Stimulated activated naive CD4-positive, alpha-beta T cell treated with Interleukin-2 at 50 U/mL for 16 hours (primary cell): ENCODE data around the gene ATP9B.

Experiments
- DNase-seq: peaks from one replicate; lab custom pipeline; 2025; lab: John Stamatoyannopoulos, UW

ATP9B gene

GRCh38 chr18:79197531-79197930 is 128.3 kb downstream of the ATP9B start:
- DNase-seq = no peak

GRCh38 chr18:79199691-79200374 is 130.6 kb downstream of the ATP9B start:
- DNase-seq = no peak

GRCh38 chr18:79200546-79201268 is 131.5 kb downstream of the ATP9B start:
- peak; percentile 7 for DNase-seq

DNA sequence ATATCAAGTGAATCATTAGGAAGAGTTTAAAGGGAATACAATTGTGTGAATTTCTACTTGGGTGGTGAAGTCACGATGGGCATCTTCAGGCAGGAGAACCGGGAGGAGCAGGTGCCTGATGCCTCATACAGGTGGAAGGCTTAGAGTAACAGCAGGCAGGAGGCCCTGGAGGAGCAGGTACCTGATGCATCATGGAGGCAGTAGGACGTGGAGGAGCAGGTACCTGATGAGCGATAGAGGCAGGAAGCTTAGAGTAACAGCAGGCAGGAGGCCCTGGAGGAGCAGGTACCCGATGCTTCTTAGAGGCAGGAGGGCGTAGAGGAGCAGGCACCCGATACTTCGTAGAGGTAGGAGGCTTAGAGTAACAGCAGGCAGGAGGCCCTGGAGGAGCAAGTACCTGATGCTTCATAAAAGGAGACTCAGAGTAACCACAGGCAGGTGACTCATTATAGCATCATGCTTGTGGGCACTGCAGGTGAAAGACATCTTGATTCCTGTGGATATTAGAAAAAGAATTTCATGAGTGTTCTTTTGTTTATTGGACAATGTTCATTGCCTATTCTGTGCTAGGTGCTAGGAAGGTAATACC is 133.9 kb downstream of the ATP9B start:
- DNase-seq = peak; percentile 18

DNA sequence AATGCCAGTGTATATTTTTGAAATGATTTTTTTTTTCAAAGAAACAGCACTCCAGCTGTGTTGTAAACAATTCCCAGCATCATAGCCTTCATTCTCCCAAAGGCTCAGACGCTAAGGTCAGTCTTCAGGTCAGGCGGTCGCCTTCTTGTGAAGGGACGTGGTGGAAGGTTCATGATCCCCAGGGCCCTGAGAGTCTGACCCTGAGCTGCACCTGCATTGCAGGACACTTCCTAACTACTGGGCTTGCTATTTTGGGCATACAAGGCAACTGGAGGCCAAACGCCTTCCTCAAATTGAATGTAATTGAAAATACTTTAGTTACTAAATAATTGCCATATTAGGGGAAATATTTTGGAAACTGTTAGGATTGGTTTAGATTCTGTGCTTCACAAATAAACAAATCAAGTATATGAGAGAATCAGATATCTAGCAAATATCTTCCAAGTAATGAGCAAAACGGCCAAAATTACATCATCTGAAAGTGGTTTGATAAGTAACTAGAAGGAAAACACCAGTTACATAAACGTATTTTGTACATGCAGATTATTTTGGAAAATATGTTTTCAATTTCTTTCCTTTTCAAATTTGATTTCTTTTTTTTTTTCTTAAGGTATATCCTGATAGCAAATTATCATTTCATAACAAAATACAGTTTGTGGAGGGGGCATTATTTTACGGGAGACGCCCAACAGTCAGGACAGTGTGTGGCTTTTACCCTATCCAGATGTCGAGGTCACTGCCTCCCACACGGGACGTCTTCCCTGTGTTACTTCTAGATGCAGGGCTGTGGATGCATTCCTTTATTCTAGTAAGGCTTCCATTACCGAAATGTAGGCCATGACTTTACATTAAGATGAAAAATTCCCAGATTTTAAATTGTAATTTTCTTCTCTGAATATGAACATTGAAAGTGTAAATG is 136.0 kb downstream of the ATP9B start:
- no peak for DNase-seq

DNA sequence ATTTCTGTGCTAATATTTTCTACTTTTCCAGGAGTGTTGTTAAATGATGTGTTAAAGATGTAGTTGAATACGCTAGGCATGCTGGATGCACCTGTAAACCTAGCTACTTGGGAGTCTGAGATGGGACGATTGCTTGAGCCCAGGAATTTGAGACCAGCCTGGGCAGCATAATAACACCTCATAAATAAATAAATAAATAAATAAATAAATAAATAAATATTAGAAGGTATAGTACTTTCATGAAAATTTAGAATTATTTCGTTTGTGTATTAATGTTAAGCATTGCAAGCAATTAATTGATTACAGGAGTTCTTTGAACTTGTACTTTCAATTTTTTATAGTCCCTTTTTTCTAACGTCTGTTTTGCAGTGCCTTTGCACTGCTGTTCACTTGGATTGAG is 137.2 kb downstream of the ATP9B start:
- DNase-seq = no peak

- DNase-seq = no peak
These were observed 139.7 kb downstream of the ATP9B start for GRCh38 chr18:79208906-79209305.

- no peak for DNase-seq
These were observed 141.1 kb downstream of the ATP9B start for GRCh38 chr18:79210002-79210910.

GRCh38 chr18:79211844-79212243 is 142.7 kb downstream of the ATP9B start:
- DNase-seq = no peak

DNA sequence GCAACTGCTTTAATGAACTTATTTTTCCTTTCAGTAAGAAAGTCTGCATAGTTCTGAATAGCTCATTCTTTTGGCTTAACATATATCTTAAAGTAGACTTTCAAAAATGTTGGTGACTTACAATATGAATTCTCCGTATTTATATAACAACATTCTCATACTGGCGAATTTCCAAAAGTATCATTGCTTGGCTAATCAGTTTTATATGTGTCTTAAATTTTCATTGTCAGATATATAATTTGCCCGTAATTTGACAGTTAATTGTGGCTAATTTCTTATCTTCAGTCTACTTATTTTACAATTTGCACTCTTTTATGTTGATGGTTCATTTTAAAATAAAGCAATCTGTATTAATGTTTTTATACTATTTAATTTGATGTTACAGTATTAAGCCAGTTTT is 144.9 kb downstream of the ATP9B start:
- DNase-seq = no peak

DNA sequence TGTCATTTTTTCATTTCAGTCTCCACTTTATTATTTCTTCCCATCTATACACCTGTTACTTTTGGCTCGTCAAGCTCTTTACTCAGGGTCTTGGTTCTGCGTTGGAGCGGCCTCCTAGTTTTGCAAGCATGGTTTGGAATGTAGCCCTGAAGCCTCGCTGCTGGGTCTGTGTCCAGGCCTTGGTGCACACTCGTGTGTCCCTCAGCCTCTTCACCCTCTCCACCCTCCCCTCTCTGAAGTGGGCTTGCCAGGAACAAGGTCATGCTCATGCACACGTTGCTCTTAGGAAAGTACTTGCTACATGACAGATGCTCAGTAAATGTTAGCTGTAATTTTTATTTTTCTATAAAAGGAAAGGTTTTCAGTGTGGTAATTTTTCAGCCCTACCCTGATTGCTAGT is 147.0 kb downstream of the ATP9B start:
- DNase-seq = no peak

DNA sequence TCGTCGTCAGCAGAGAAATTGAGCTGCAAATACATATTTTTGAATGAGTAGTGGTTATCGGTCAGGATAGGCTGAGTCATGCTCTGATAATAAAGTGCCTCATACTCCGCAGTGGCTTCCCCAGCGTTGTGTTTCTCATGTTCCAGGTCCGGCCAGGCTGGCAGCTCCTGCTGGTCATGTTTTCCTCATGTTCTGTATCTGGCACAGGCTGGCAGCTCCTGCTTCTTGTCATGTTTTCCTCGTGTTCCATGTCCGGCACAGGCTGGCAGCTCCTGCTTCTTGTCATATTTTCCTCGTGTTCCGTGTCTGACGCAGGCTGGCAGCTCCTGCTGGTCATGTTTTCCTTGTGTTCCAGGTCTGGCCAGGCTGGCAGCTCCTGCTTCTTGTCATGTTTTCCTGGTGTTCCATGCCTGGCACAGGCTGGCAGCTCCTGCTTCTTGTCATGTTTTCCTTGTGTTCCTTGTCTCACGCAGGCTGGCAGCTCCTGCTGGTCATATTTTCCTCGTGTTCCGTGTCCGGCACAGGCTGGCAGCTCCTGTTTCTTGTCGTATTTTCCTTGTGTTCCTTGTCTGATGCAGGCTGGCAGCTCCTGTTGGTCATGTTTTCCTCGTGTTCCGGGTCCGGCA is 148.9 kb downstream of the ATP9B start:
- no peak for DNase-seq

DNA sequence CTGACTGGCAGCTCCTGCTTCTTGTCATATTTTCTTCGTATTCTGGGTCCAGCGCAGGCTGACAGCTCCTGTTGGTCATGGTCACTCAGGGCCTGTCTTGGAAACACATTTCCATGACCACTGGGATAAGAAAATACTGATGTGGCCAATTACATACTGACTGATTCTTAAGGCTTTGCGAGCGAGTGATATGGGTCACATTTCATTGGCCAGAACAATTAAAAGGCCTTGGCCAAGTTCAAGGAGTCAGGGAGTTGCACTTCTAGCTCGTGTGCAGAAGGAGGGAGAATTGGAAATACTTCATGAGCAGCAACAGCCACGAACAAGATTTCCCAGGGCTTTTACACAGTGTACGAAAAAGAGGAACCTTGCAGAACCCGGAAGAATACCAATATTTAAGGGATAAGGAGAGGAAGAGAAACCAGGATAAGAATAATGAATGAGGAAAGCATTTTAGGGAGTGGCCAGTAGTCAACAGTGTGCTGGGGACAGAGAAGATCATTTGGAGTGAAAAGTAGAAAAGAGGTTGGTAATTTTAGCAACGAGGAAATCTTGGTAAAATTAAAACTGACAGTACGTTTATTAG is 149.5 kb downstream of the ATP9B start:
- no peak for DNase-seq

- DNase-seq = no peak
These were observed 151.9 kb downstream of the ATP9B start for GRCh38 chr18:79221136-79221535.

DNA sequence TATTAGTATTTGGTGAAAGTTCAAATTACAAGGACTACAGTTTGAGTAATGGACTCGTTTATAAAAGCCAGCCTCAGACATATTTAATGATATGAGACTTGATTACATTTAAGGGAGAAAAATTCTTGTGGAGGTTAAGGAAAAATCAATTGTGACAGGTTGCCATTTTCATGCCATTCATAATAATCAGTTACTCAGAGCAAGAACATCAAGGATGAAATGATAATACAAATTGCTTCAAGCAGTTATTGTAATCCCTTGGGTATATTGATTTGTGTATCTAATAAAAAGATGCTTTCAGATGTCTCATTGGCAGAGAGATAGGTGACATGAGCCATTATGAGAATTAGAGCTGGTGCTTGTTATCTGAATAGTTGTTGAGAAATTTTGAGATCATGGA is 153.6 kb downstream of the ATP9B start:
- DNase-seq = no peak

- no peak for DNase-seq
These were observed 154.2 kb downstream of the ATP9B start for GRCh38 chr18:79223431-79223830.

DNA sequence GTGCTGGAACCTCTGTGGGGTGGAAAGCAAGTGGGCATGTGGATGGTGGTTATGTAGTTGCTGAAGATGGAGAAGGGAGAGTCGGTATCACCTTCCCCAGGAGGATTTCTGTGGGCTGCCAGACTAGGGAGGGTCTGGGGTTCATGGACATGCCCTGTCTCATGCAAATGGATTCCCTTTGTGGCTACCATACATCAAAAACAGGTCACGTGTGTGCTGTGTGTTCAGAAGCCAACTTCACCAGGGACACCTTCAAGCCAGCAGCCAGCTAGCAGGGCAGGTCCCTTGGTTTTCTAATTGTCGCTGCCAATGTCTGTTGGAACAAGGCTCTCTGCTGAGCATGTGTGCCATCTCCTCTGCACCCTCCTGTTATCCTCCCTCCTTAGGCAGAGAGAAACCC is 155.2 kb downstream of the ATP9B start:
- no peak for DNase-seq

DNA sequence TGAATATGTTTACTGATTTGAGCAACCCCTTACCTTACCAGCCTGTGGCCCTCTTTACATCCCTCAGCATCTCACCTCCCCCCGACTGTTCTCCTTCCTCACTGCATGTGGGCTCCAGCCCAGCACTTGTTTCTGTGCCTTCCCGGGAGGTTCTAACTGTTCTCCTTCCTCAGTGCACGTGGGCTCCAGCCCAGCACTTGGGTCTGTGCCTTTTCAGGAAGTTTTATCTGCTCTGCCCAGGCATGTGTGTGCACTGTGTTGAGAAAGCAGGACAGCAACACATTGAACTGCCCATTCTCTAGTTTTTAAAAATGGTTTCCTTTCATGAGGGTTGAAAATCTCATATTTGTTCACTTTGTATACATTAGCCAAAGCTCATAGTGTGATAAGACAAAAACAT is 158.4 kb downstream of the ATP9B start:
- no peak for DNase-seq

GRCh38 chr18:79229431-79229830 is 160.2 kb downstream of the ATP9B start:
- DNase-seq = no peak

GRCh38 chr18:79234438-79234837 is 165.2 kb downstream of the ATP9B start:
- no peak for DNase-seq
